HG03521 (cell line): ENCODE data around the gene VEGFC.
A peak's percentile ranks its signal among the peaks of the same experiment; 100 is the strongest.

ENCODE experiments used
- ATAC-seq: cut with Tn5 transposase; IDR thresholded peaks from one replicate; pipeline ENCODE4 v1.9.1; 2021; ENCODE audit warnings: mild to moderate bottlenecking, moderate library complexity; ENCODE audit not compliant: unreplicated experiment

Gene VEGFC, protein sequence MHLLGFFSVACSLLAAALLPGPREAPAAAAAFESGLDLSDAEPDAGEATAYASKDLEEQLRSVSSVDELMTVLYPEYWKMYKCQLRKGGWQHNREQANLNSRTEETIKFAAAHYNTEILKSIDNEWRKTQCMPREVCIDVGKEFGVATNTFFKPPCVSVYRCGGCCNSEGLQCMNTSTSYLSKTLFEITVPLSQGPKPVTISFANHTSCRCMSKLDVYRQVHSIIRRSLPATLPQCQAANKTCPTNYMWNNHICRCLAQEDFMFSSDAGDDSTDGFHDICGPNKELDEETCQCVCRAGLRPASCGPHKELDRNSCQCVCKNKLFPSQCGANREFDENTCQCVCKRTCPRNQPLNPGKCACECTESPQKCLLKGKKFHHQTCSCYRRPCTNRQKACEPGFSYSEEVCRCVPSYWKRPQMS

DNA sequence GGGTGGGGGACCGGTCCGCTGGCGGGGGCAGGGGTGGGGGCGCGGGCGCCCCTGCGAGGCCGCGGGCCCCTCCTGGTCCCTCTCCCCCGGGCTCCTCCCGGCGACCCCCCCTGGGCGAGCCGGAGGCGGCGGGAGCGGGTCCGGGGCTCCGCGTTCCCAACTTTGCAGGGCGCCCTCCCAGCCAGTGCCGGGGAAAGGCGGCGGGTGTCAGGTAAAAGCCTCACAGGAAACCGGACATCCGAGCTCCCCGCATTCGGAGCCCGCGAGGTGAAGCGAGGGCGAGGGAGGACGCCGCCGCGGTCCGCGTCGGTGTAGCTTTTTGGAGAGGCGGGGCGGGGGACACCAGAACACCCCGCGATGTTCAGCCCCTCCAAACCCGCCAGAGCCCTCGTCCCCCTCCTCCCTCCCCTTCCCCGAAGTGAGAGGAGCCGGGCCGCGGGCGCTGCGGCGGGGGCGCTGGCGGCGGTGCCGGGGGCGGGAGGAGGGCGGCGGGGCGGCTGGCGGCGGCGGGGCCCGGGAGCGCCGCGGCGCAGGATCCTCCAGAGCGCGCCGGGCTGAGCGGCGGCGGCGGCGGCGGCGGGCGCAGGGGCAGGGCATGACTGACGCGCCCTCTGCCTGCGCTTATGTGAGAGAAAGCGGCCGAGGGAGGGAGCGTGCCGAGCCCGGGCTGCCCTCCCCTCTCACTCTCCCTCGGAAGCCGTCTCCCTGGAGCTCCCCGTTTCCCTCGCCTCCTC lies at the start of gene VEGFC:
Gene VEGFC, minus strand, starts transcription at position 597 of the 734 bp plus-strand sequence. CDS start 611 bp downstream, outside the sequence.
- ATAC-seq = peak; percentile 79

- ATAC-seq = no peak
Observed at GRCh38 chr4:176841711-176842112, 49.0 kb upstream of the VEGFC start.

GRCh38 chr4:176840166-176840565 lies 47.4 kb upstream of the VEGFC start:
- ATAC-seq = no peak

DNA sequence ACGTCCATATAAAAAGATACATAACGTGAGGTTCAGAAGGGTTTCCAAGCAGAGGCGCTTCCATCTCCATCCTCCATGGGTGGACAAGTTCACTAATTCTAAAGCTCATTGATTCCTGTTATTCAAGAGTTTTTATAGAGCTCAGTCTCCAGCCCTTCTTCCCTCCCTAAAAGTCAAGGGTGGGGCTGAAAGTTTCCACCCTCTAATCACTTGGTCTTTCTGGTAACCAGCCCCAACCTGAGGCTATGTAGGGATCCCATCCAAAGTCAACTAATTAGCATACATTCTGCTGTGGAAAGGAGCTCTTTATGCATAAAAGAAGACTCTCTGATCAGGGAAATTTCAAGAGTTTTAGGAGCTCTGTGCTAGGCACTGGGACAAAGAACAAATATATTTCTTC lies 46.9 kb upstream of the VEGFC start:
- ATAC-seq = no peak

- ATAC-seq = no peak
Observed at GRCh38 chr4:176838601-176839433, 46.1 kb upstream of the VEGFC start.

DNA sequence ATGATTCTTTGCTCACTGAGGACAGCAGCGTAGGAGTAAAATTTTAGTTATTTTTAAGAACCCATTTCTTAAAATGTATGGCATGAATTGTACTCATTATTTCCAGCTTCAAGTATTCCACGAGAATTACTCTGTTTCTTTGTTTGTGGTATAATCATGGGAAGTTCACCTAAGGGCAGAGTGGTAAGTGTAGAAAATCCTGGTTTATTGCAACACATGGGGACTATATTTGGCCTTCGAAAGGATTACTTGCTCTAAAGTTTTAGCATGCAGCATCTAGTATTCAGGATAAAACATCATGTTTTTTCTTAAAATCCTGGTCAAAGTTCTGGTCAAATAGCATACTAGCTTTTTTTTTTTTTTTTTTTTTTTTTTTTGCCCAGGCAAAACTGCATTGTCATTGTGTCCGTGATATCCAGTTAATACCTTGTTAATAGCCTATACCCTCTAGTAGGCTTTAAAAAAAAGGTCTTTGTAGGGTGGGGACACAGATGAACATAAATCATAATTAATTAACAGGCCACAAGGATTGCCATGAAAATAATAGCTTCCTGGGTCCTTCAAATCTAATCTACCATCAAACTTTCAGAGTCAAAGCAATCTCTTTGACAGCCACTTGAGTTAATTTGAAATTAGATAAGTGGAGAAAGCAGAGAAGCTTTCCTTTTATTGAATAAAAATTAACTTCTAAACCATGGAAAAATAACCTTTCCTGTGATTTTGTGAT lies 44.6 kb upstream of the VEGFC start:
- no peak for ATAC-seq

- no peak for ATAC-seq
Observed at GRCh38 chr4:176834531-176834930, 41.8 kb upstream of the VEGFC start.

GRCh38 chr4:176833400-176834175 lies 40.9 kb upstream of the VEGFC start:
- ATAC-seq = no peak

DNA sequence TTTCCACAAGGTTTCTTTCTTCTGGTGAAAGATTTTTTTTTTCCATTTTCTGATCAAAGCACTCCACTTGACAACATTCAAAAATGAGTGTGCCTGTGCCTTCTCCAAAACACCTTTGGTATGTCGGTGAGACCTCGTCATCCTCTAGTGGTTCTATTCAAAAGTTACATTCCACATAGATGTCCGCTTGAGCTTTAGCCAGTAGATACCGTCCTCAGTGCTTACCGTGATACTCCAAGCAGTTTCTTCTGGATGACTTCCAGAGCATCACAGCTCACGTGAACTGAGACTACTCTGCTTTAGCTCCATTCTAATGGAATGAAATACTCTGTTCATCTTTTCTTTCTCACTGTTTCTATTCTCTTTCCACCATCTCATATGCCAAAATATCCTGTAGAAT lies 38.2 kb upstream of the VEGFC start:
- no peak for ATAC-seq

GRCh38 chr4:176825586-176825985 lies 32.9 kb upstream of the VEGFC start:
- ATAC-seq = no peak

DNA sequence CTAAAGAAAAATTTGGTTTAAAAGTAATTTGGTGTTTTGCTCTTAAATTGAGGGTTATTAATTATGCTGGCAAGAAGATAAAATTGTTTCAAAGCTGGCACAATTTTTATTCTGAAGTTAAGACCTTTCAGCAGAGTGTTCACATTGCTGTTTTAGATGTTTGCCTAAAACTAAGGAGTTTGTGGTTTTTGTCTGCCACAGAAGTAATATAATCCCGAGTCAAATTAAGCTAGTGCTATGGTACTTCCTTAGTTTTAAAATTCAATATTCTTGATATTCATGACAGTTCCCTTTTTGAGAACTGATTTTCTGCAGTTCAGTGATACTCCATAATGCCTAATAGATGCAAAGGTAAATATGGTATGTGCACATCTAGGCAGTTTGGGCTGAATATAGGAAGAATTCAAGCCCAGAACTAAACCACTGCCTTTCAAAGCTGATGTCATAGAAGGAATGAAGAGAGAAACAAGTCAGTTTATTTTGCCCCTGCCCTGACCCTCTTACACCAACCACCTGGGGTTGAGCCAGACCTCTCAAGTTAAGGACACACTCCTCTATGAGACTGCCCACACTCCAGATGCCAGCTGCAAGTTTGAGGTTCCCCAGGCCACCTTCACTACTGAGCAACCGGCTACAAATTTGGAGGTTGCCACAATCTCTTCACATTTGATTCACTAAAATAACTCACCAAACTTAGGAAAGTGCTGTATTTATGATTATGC lies 32.1 kb upstream of the VEGFC start:
- no peak for ATAC-seq

DNA sequence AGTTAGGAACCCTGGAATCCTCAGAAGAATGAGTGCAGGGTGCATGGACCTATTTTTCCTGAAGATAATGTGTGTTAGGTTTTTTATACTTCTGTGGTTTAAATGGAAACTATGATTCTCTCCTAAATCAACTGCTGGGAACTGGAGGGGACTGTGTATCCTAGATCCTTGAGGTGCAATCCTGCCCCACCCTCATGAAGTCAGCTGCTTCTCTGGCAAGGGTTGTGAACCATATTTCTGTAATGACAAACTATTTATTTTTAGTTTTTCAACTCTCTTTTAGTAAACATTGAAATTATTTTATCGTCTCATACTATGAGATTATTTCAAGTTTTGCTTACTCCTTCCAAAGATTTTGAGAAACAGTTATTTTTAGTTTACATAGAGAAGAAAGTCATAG lies 25.8 kb upstream of the VEGFC start:
- ATAC-seq = no peak

- peak; percentile 68 for ATAC-seq
Observed at GRCh38 chr4:176817204-176817603, 24.5 kb upstream of the VEGFC start.

- ATAC-seq = no peak
Observed at GRCh38 chr4:176814770-176815169, 22.0 kb upstream of the VEGFC start.

- no peak for ATAC-seq
Observed at GRCh38 chr4:176810481-176811249, 17.9 kb upstream of the VEGFC start.

- no peak for ATAC-seq
Observed at GRCh38 chr4:176806778-176807375, 14.2 kb upstream of the VEGFC start.

GRCh38 chr4:176805155-176805554 lies 12.4 kb upstream of the VEGFC start:
- no peak for ATAC-seq

DNA sequence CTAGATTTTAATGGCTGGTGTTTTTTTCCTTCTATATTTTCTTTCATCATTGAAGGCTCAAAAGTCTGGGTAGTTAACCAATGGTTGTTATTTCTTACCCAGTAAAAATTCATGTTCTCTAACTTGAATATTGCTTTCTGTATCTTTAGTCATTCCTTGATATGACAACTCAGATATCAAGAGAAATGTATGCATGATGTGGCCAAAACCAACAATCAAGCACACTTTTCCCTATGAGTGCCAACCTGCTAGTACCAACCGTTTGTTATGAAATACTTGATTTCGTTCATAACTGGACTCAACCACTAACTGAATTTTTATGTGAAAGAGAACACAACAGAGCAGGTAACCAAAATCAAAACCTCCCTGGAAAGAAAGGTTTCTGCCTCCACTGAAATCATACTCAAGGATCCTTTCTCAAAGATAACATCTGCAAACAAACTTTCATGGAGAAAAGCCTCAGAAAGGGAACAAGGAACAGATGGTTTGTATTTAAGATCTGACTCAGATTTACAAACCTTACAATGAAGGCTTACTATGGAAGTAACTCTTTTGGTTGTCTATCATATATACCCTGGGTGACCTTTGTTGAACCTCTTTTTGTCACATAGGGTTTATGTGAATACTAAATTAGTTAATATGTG lies 8.3 kb upstream of the VEGFC start:
- ATAC-seq = no peak
